ENCODE data around the gene TROAP. TPM values are rescaled to one million over a fixed set of nuclear protein-coding genes. Genes with fewer than 3 reads are reported as not detected.
A peak's percentile ranks its signal among the peaks of the same experiment; 100 is the strongest.
"Not testable (repeated sequence)": the region's sequence is repeated elsewhere in the genome, so short reads cannot be mapped to it uniquely, and the experiment has no call there.

Gene TROAP
- total RNA-seq, 1 experiment from 2014 or later: 75.3 TPM

DNA sequence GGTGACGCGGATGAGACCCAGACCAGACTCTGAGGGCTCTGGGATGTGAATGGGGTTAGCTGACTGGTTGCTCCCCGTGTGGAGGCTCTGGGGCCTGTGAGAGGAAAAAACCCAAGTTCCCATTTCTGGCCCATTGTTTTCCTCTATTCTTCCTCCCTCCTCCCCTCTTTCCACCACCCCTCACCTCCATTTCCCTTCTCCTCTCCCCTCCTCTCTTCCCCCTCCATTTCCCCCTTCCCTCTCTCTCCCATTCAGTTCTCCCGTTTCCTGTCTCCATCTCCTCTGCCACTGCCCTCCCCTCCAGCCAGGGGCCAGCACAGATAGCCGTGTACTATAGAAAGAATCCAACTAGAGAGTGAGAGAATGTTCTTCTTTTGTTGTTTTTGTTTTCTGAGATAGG, 40.8 kb upstream of the TROAP start:
- peaks cover 15 to 25% of the 10 kb centered on the region in 2 experiments for H3K4me1 Mint-ChIP-seq
- Histone ChIP-seq H4K5ac (ENCODE audit: insufficient read length, low read depth, low read length) (no peak overlapping the region), H2BK5ac (ENCODE audit: insufficient read length, low read length) (no peak overlapping the region), H4K91ac (ENCODE audit: insufficient read length, low read depth, low read length) (no peak overlapping the region), H2BK12ac (ENCODE audit: insufficient read length, low read depth, low read length) (no peak overlapping the region), H2BK15ac (ENCODE audit: low read depth, low read length) (no peak overlapping the region), H3K27ac (ENCODE audit: insufficient read length, low read depth, low read length) (no peak overlapping the region), H3K4me1 (ENCODE audit: insufficient read depth, low read length) (no peaks in the 10 kb centered on the region; the same call in 1 of the 2 replicates), H3K23ac (ENCODE audit: insufficient read length, low read depth, low read length) (no peak overlapping the region), H3K27me3 (ENCODE audit: insufficient read depth, low read length) (no peaks in the 10 kb centered on the region), H4K20me1 (ENCODE audit: control insufficient read depth, insufficient read depth, insufficient read length) (no peaks in the 10 kb centered on the region), H3T11ph (ENCODE audit: low read length) (no peak overlapping the region), H4K8ac (replicated peaks; ENCODE audit: insufficient read length, low read depth, low read length) (no peak overlapping the region), H3K4me2 (ENCODE audit: insufficient read depth, insufficient read length, low read length) (no peak overlapping the region), H3K14ac (ENCODE audit: insufficient read depth, low read length) (no peak overlapping the region), H3K4ac (ENCODE audit: low read depth, low read length) (no peak overlapping the region), H3K23me2 (ENCODE audit: insufficient read length, low read depth, low read length, poor library complexity, severe bottlenecking) (no peaks in the 10 kb centered on the region), H2AFZ (ENCODE audit: low read length) (no peak overlapping the region), H3K18ac (ENCODE audit: insufficient read length, low read depth, low read length) (no peak overlapping the region), H3K9ac (ENCODE audit: extremely low read depth, insufficient read length, low read length) (no peak overlapping the region), H3K79me2 (ENCODE audit: insufficient read depth, low read length) (no peaks in the 10 kb centered on the region), H3K9me3 (ENCODE audit: control insufficient read depth, low read depth, low read length) (no peaks in the 10 kb centered on the region), H3K56ac (ENCODE audit: insufficient read length, low read depth, low read length) (no peak overlapping the region), H3K79me1 (ENCODE audit: insufficient read depth, low read depth, low read length, poor library complexity, severe bottlenecking) (no peaks in the 10 kb centered on the region), H2AK5ac (ENCODE audit: insufficient read length, low read length) (no peak overlapping the region), H2BK20ac (ENCODE audit: low read depth, low read length, poor library complexity, severe bottlenecking) (no peak overlapping the region), H2BK120ac (ENCODE audit: low read depth, low read length, poor library complexity, severe bottlenecking) (no peak overlapping the region)
- peaks cover 13% of the 10 kb centered on the region for H3K27me3 Mint-ChIP-seq (ENCODE audit: low read depth)
- H3K36me3 Mint-ChIP-seq (ENCODE audit: insufficient read depth in 1 of 3, low read depth in 3 of 3): no peaks in the 10 kb centered on the region
- no peak overlapping the region for H3K4me3 Mint-ChIP-seq
- DNase-seq: no peak
- WGBS (ENCODE audit: extremely low coverage, insufficient read length, low lambda C conversion rate): no CpG with 5 or more reads among the region's 5 CpGs
- H3K9me3 Mint-ChIP-seq: no peaks in the 10 kb centered on the region
- TF ChIP-seq, protein P1, sequence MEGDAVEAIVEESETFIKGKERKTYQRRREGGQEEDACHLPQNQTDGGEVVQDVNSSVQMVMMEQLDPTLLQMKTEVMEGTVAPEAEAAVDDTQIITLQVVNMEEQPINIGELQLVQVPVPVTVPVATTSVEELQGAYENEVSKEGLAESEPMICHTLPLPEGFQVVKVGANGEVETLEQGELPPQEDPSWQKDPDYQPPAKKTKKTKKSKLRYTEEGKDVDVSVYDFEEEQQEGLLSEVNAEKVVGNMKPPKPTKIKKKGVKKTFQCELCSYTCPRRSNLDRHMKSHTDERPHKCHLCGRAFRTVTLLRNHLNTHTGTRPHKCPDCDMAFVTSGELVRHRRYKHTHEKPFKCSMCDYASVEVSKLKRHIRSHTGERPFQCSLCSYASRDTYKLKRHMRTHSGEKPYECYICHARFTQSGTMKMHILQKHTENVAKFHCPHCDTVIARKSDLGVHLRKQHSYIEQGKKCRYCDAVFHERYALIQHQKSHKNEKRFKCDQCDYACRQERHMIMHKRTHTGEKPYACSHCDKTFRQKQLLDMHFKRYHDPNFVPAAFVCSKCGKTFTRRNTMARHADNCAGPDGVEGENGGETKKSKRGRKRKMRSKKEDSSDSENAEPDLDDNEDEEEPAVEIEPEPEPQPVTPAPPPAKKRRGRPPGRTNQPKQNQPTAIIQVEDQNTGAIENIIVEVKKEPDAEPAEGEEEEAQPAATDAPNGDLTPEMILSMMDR (conservative IDR thresholded peaks at IDR 0.05): no peak
- 0 out of 7 replicates have a peak overlapping the region, but pooled peaks of 1 of the 3 experiments have one; percentile 73 for H3K27ac Mint-ChIP-seq

DNA sequence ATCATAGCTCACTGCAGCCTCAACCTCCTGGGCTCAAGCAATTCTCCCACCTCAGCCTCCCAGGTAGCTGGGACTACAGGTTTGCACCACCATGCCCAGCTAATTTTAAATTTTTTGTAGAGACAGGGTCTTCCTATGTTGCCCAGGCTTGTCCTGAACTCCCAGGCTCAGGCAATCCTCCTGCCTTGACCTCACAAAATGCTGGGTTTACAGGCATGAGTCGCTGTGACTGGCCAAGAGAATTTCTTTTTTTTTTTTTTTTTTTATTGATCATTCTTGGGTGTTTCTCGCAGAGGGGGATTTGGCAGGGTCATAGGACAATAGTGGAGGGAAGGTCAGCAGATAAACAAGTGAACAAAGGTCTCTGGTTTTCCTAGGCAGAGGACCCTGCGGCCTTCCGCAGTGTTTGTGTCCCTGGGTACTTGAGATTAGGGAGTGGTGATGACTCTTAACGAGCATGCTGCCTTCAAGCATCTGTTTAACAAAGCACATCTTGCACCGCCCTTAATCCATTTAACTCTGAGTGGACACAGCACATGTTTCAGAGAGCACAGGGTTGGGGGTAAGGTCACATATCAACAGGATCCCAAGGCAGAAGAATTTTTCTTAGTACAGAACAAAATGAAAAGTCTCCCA, 40.2 kb upstream of the TROAP start:
- H2BK15ac ChIP-seq (ENCODE audit: low read depth, low read length); H3K23ac ChIP-seq (ENCODE audit: insufficient read length, low read depth, low read length); H3K4me3 Mint-ChIP-seq; H2BK12ac ChIP-seq (ENCODE audit: insufficient read length, low read depth, low read length); H3K56ac ChIP-seq (ENCODE audit: insufficient read length, low read depth, low read length); H2AFZ ChIP-seq (ENCODE audit: low read length); H2AK5ac ChIP-seq (ENCODE audit: insufficient read length, low read length); H3K4me1 ChIP-seq (ENCODE audit: insufficient read depth, low read length); H3K27ac Mint-ChIP-seq; H3K79me2 ChIP-seq (ENCODE audit: insufficient read depth, low read length); DNase-seq; H2BK20ac ChIP-seq (ENCODE audit: low read depth, low read length, poor library complexity, severe bottlenecking); H3T11ph ChIP-seq (ENCODE audit: low read length); H2BK5ac ChIP-seq (ENCODE audit: insufficient read length, low read length); H3K4ac ChIP-seq (ENCODE audit: low read depth, low read length); H3K79me1 ChIP-seq (ENCODE audit: insufficient read depth, low read depth, low read length, poor library complexity, severe bottlenecking); H3K36me3 Mint-ChIP-seq (ENCODE audit: insufficient read depth in 1 of 3, low read depth in 3 of 3); H3K9me3 Mint-ChIP-seq; H2BK120ac ChIP-seq (ENCODE audit: low read depth, low read length, poor library complexity, severe bottlenecking); H3K18ac ChIP-seq (ENCODE audit: insufficient read length, low read depth, low read length); H4K91ac ChIP-seq (ENCODE audit: insufficient read length, low read depth, low read length); H3K9ac ChIP-seq (ENCODE audit: extremely low read depth, insufficient read length, low read length); H4K5ac ChIP-seq (ENCODE audit: insufficient read length, low read depth, low read length); H3K27me3 ChIP-seq (ENCODE audit: insufficient read depth, low read length); H3K14ac ChIP-seq (ENCODE audit: insufficient read depth, low read length); H3K23me2 ChIP-seq (ENCODE audit: insufficient read length, low read depth, low read length, poor library complexity, severe bottlenecking); H3K9me3 ChIP-seq (ENCODE audit: control insufficient read depth, low read depth, low read length); H3K27ac ChIP-seq (ENCODE audit: insufficient read length, low read depth, low read length); H4K20me1 ChIP-seq (ENCODE audit: control insufficient read depth, insufficient read depth, insufficient read length); H4K8ac ChIP-seq (replicated peaks; ENCODE audit: insufficient read length, low read depth, low read length); H3K4me2 ChIP-seq (ENCODE audit: insufficient read depth, insufficient read length, low read length): not testable (repeated sequence)
- Mint-ChIP-seq H3K27me3 (ENCODE audit: low read depth) (peaks cover 17% of the 10 kb centered on the region), H3K4me1 (peaks cover 15 to 25% of the 10 kb centered on the region in 2 experiments)
- WGBS (ENCODE audit: extremely low coverage, insufficient read length, low lambda C conversion rate): no CpG with 5 or more reads among the region's 6 CpGs

All from H9 (cell line).